ENCODE data around the gene EFNA3. TPM values are rescaled to one million over a fixed set of nuclear protein-coding genes. Genes with fewer than 3 reads are reported as not detected.

EFNA3 gene
- polyA plus RNA-seq, 3 donors: 0.45 to 1.7 (median 0.92) TPM

GRCh38 chr1:155061381-155062150 is 17.1 kb upstream of the EFNA3 start:
- H3K36me3 Mint-ChIP-seq: peaks cover 43 to 57% of the 10 kb centered on the region in 2 donors
- Histone ChIP-seq H3K4me1 (ENCODE audit: control insufficient read depth in 1 of 2, insufficient read depth in 2 of 2, low read length in 2 of 2) (peaks cover 26 to 41% of the 10 kb centered on the region in 2 donors), H4K20me1 (ENCODE audit: insufficient read depth, low read length) (peaks cover 79% of the 10 kb centered on the region), H3K79me2 (ENCODE audit: insufficient read depth, low read length) (peaks cover 8% of the 10 kb centered on the region), H2AFZ (ENCODE audit: insufficient read depth, low read depth, low read length, poor library complexity, severe bottlenecking) (no peak overlapping the region), H3K27me3 (ENCODE audit: control insufficient read depth in 2 of 2, insufficient read depth in 2 of 2, low read length in 2 of 2) (peaks cover 0 to 5% of the 10 kb centered on the region in 2 donors), H3K9me3 (replicated peaks in 1 of 2; ENCODE audit: control insufficient read depth in 1 of 2, insufficient read depth in 1 of 2, low read length in 2 of 2) (no peaks in the 10 kb centered on the region), H3K4me2 (replicated peaks; ENCODE audit: extremely low read depth, low read length, poor library complexity, severe bottlenecking) (no peak overlapping the region), H3K4me3 (replicated peaks in 1 of 3; ENCODE audit: low read depth in 2 of 3, low read length in 3 of 3) (no peak overlapping the region), H3K9ac (ENCODE audit: insufficient read depth, low read length, poor library complexity, severe bottlenecking) (no peak overlapping the region), H3K36me3 (replicated peaks in 1 of 2; ENCODE audit: control insufficient read depth in 1 of 2, insufficient read depth in 2 of 2, low read length in 2 of 2) (peaks cover 43 to 53% of the 10 kb centered on the region in 2 donors), H3K27ac (ENCODE audit: low read depth in 1 of 2, low read length in 2 of 2) (no peak overlapping the region)
- H3K9me3 Mint-ChIP-seq: no peaks in the 10 kb centered on the region
- peak overlapping the region in 1 of 2 donors; percentile 20 for H3K4me3 Mint-ChIP-seq
- TF ChIP-seq, protein P1, sequence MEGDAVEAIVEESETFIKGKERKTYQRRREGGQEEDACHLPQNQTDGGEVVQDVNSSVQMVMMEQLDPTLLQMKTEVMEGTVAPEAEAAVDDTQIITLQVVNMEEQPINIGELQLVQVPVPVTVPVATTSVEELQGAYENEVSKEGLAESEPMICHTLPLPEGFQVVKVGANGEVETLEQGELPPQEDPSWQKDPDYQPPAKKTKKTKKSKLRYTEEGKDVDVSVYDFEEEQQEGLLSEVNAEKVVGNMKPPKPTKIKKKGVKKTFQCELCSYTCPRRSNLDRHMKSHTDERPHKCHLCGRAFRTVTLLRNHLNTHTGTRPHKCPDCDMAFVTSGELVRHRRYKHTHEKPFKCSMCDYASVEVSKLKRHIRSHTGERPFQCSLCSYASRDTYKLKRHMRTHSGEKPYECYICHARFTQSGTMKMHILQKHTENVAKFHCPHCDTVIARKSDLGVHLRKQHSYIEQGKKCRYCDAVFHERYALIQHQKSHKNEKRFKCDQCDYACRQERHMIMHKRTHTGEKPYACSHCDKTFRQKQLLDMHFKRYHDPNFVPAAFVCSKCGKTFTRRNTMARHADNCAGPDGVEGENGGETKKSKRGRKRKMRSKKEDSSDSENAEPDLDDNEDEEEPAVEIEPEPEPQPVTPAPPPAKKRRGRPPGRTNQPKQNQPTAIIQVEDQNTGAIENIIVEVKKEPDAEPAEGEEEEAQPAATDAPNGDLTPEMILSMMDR (IDR thresholded peaks at IDR 0.05): peak; percentile 97
- intact Hi-C loops (cut with micrococcal nuclease): loop anchor here (5.0 kb wide), 2 partner anchors 59 to 89 kb away; partner anchors contain the start of genes CKS1B (in 1 of the 2), SHC1 (in 1 of the 2) and ZBTB7B (in 1 of the 2)
- peaks cover 33% of the 10 kb centered on the region for H3K4me1 Mint-ChIP-seq
- peak; percentile 79 to 83 (median 80) for DNase-seq
- peaks cover 4 to 9% (median 8%) of the 10 kb centered on the region in 3 donors for H3K27me3 Mint-ChIP-seq (ENCODE audit: low read depth in 3 of 3)
- H3K27ac Mint-ChIP-seq: peak overlapping the region in 2 of 7 donors; percentile 6 to 61
- WGBS (ENCODE audit: insufficient coverage): 22% methylated on average over 12 of the region's 21 CpGs

DNA sequence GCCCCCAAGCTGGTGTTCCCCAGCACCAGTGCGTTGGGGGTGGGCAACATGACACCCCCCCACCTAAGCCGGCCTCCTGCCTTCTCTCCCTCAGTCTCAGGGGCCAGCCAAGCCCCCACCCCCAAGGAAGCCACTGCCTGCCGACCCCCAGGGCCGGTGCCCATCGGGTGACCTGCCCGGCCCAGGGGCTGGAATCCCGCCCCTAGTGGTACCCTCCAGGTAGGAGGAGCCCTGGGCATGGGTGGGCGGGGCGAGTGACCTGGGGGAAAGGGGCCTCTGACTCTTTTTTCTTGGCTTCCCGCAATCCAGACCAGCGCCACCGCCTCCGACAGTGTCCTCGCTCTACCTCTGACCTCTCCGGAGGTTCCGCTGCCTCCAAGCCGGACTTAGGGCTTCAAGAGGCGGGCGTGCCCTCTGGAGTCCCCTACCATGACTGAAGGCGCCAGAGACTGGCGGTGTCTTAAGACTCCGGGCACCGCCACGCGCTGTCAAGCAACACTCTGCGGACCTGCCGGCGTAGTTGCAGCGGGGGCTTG is 16.4 kb upstream of the EFNA3 start:
- WGBS (ENCODE audit: insufficient coverage): 84% methylated on average over 21 of the region's 29 CpGs
- no peak for DNase-seq
- H3K4me1 Mint-ChIP-seq: peaks cover 33% of the 10 kb centered on the region
- Histone ChIP-seq H3K4me1 (ENCODE audit: control insufficient read depth in 1 of 2, insufficient read depth in 2 of 2, low read length in 2 of 2) (peaks cover 26 to 41% of the 10 kb centered on the region in 2 donors), H3K27me3 (ENCODE audit: control insufficient read depth in 2 of 2, insufficient read depth in 2 of 2, low read length in 2 of 2) (peaks cover 0 to 5% of the 10 kb centered on the region in 2 donors), H3K4me2 (replicated peaks; ENCODE audit: extremely low read depth, low read length, poor library complexity, severe bottlenecking) (peak overlapping the region; percentile 97), H3K9ac (ENCODE audit: insufficient read depth, low read length, poor library complexity, severe bottlenecking) (no peak overlapping the region), H3K27ac (ENCODE audit: low read depth in 1 of 2, low read length in 2 of 2) (no peak overlapping the region), H3K36me3 (replicated peaks in 1 of 2; ENCODE audit: control insufficient read depth in 1 of 2, insufficient read depth in 2 of 2, low read length in 2 of 2) (peaks cover 40 to 53% of the 10 kb centered on the region in 2 donors), H3K4me3 (replicated peaks in 1 of 3; ENCODE audit: low read depth in 2 of 3, low read length in 3 of 3) (no peak overlapping the region), H2AFZ (ENCODE audit: insufficient read depth, low read depth, low read length, poor library complexity, severe bottlenecking) (no peak overlapping the region), H4K20me1 (ENCODE audit: insufficient read depth, low read length) (peaks cover 77% of the 10 kb centered on the region), H3K79me2 (ENCODE audit: insufficient read depth, low read length) (peaks cover 7% of the 10 kb centered on the region), H3K9me3 (replicated peaks in 1 of 2; ENCODE audit: control insufficient read depth in 1 of 2, insufficient read depth in 1 of 2, low read length in 2 of 2) (no peaks in the 10 kb centered on the region)
- H3K27ac Mint-ChIP-seq: peak overlapping the region in 1 of 7 donors; percentile 31
- H3K4me3 Mint-ChIP-seq: peak overlapping the region in 1 of 2 donors; percentile 94
- H3K36me3 Mint-ChIP-seq: peaks cover 45 to 57% of the 10 kb centered on the region in 2 donors
- intact Hi-C loops (cut with micrococcal nuclease): loop anchor here (5.0 kb wide), 2 partner anchors 60 to 90 kb away; partner anchors contain the start of genes CKS1B (in 1 of the 2), SHC1 (in 1 of the 2) and ZBTB7B (in 1 of the 2)
- no peaks in the 10 kb centered on the region for H3K9me3 Mint-ChIP-seq
- TF ChIP-seq, protein P1 (IDR thresholded peaks at IDR 0.05): no peak
- peaks cover 4 to 9% (median 8%) of the 10 kb centered on the region in 3 donors for H3K27me3 Mint-ChIP-seq (ENCODE audit: low read depth in 3 of 3)

All from CD14-positive monocyte (primary cell).